Measurements from ENCODE around the gene TTN.

DNA sequence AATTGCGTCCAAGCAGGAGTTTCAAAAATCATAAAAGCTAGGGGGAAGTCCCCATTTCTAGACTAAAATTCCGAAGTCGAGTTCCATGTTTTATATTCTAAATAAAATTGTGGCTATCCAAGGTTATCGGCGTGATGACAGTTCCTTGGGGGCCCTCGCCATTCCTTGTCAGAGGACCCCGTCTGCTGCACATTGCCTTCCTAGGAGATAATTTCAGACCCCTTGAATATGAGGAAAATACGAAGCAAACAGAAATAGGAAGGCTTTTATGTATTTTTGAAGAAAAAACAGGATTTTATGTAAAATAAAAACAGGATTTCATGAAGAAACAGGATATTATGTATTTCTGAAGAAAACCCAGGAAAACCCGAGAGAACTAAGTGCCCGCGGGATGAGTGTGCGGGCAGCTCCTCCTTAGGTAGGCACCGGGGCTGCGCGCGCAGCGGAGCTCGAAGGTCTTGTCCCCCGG lies 327.4 kb downstream of the TTN start:
- TF ChIP-seq, protein P1, sequence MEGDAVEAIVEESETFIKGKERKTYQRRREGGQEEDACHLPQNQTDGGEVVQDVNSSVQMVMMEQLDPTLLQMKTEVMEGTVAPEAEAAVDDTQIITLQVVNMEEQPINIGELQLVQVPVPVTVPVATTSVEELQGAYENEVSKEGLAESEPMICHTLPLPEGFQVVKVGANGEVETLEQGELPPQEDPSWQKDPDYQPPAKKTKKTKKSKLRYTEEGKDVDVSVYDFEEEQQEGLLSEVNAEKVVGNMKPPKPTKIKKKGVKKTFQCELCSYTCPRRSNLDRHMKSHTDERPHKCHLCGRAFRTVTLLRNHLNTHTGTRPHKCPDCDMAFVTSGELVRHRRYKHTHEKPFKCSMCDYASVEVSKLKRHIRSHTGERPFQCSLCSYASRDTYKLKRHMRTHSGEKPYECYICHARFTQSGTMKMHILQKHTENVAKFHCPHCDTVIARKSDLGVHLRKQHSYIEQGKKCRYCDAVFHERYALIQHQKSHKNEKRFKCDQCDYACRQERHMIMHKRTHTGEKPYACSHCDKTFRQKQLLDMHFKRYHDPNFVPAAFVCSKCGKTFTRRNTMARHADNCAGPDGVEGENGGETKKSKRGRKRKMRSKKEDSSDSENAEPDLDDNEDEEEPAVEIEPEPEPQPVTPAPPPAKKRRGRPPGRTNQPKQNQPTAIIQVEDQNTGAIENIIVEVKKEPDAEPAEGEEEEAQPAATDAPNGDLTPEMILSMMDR (conservative IDR thresholded peaks at IDR 0.05; ENCODE audit: low read depth in 2 of 2), result no peak
- TF ChIP-seq EZH2phosphoT487 (IDR thresholded peaks at IDR 0.05; ENCODE audit: unreplicated experiment) (no peak), CREB1 (CRISPR knock-in tag; IDR thresholded peaks at IDR 0.05; ENCODE audit: low read depth) (no peak), JUNB (IDR thresholded peaks at IDR 0.05; ENCODE audit: unreplicated experiment) (no peak), EZH2 (IDR thresholded peaks at IDR 0.05; ENCODE audit: low read depth, unreplicated experiment) (no peak), ZNF114 (CRISPR knock-in tag; IDR thresholded peaks at IDR 0.05) (no peak), STAT1 (IDR thresholded peaks at IDR 0.05; ENCODE audit: unreplicated experiment) (no peak), REST (IDR thresholded peaks at IDR 0.05; ENCODE audit: unreplicated experiment) (no peak), POLR2AphosphoS5 (IDR thresholded peaks at IDR 0.05; ENCODE audit: low read depth) (no peak)
